Measurements from ENCODE around the gene COPS7B. TPM values are rescaled to one million over a fixed set of nuclear protein-coding genes. Genes with fewer than 3 reads are reported as not detected.

The COPS7B gene
- polyA plus RNA-seq, 3 donors = 9.5 to 38.8 (median 11.9) TPM

DNA sequence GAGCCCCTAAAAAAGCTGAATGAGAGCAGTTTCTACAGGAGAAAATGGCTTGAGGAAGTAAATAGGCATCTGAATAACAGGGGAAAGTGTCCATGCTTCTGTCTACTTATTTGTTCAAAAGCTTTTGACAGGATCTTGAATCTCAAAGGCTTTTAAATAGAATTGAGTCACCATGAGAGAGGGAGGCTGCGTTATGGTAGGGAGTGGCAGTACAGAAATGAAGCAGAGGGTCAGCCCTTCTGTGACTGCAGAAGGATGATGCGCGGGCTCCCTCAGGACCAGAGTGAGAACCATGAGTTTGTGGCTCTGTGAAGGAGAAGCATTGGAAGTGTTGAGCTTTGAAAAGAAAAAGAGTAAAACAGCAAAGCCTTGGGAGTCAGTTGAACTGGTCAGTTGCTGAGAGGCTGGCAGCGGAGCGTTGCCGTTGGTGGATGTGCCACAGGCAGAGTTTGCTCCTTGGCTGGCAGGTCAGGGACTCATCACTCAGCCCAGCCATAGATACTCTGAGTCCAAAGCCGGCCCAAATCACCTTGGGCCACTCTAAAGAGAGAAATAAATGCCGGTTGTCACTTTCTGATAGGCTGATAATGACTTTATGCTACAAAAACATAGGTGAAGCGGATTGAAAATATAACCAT lies 17.4 kb downstream of the COPS7B start:
- Mint-ChIP-seq H3K27ac (peak overlapping the region in 1 of 7 donors; percentile 11), H3K36me3 (peaks cover 69 to 86% of the 10 kb centered on the region in 2 donors), H3K27me3 (ENCODE audit: low read depth in 3 of 3) (no peaks in the 10 kb centered on the region), H3K4me3 (no peak overlapping the region), H3K4me1 (no peaks in the 10 kb centered on the region), H3K9me3 (no peaks in the 10 kb centered on the region)
- 98% methylated on average over 6 of the region's 9 CpGs for WGBS (ENCODE audit: insufficient coverage)
- Histone ChIP-seq H3K79me2 (ENCODE audit: insufficient read depth, low read length) (no peaks in the 10 kb centered on the region), H3K9me3 (replicated peaks in 1 of 2; ENCODE audit: control insufficient read depth in 1 of 2, insufficient read depth in 1 of 2, low read length in 2 of 2) (no peaks in the 10 kb centered on the region), H2AFZ (ENCODE audit: insufficient read depth, low read depth, low read length, poor library complexity, severe bottlenecking) (no peak overlapping the region), H3K4me1 (ENCODE audit: control insufficient read depth in 1 of 2, insufficient read depth in 2 of 2, low read length in 2 of 2) (no peaks in the 10 kb centered on the region), H3K4me2 (replicated peaks; ENCODE audit: extremely low read depth, low read length, poor library complexity, severe bottlenecking) (no peak overlapping the region), H3K36me3 (replicated peaks in 1 of 2; ENCODE audit: control insufficient read depth in 1 of 2, insufficient read depth in 2 of 2, low read length in 2 of 2) (peaks cover 71 to 97% of the 10 kb centered on the region in 2 donors), H4K20me1 (ENCODE audit: insufficient read depth, low read length) (no peaks in the 10 kb centered on the region), H3K9ac (ENCODE audit: insufficient read depth, low read length, poor library complexity, severe bottlenecking) (no peak overlapping the region), H3K4me3 (replicated peaks in 1 of 3; ENCODE audit: low read depth in 2 of 3, low read length in 3 of 3) (no peak overlapping the region), H3K27me3 (ENCODE audit: control insufficient read depth in 2 of 2, insufficient read depth in 2 of 2, low read length in 2 of 2) (no peaks in the 10 kb centered on the region), H3K27ac (ENCODE audit: low read depth in 1 of 2, low read length in 2 of 2) (no peak overlapping the region)
- no peak for DNase-seq
- intact Hi-C loops (cut with micrococcal nuclease) = no loop called here
- no peak for TF ChIP-seq CTCF (IDR thresholded peaks at IDR 0.05)

DNA sequence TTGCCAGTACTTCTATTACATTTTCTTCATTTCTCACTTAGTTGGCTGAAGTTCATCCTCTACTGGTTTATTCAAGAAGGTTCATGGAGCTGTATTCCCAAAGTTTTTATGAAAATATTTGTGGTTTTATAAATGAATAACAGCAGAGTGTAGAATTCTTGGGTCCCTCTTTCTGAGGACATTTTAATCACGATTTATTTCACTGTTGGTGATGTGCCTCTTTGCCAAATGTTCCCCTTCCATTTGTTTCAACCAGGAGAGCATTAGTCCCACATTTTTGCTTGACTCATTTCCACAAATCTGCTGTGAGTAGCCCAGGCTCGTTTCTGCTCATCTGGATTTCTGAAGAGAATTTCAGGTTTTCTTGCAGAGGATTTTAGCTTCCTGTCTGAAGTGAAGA lies 20.8 kb downstream of the COPS7B start:
- no peak overlapping the region for H3K4me2 ChIP-seq (replicated peaks; ENCODE audit: extremely low read depth, low read length, poor library complexity, severe bottlenecking)
- no peaks in the 10 kb centered on the region for H3K27me3 ChIP-seq (ENCODE audit: control insufficient read depth in 2 of 2, insufficient read depth in 2 of 2, low read length in 2 of 2)
- H2AFZ ChIP-seq (ENCODE audit: insufficient read depth, low read depth, low read length, poor library complexity, severe bottlenecking) = no peak overlapping the region
- H4K20me1 ChIP-seq (ENCODE audit: insufficient read depth, low read length) = no peaks in the 10 kb centered on the region
- DNase-seq = no peak
- no peaks in the 10 kb centered on the region for H3K9me3 Mint-ChIP-seq
- no CpG with 5 or more reads among the region's 2 CpGs for WGBS (ENCODE audit: insufficient coverage)
- intact Hi-C loops (cut with micrococcal nuclease) = no loop called here
- H3K36me3 Mint-ChIP-seq = peaks cover 75 to 87% of the 10 kb centered on the region in 2 donors
- no peaks in the 10 kb centered on the region for H3K27me3 Mint-ChIP-seq (ENCODE audit: low read depth in 3 of 3)
- H3K9ac ChIP-seq (ENCODE audit: insufficient read depth, low read length, poor library complexity, severe bottlenecking) = no peak overlapping the region
- H3K36me3 ChIP-seq (replicated peaks in 1 of 2; ENCODE audit: control insufficient read depth in 1 of 2, insufficient read depth in 2 of 2, low read length in 2 of 2) = peaks cover 65 to 97% of the 10 kb centered on the region in 2 donors
- TF ChIP-seq CTCF (IDR thresholded peaks at IDR 0.05) = no peak
- no peak overlapping the region for H3K4me3 Mint-ChIP-seq
- no peak overlapping the region for H3K4me3 ChIP-seq (replicated peaks in 1 of 3; ENCODE audit: low read depth in 2 of 3, low read length in 3 of 3)
- H3K79me2 ChIP-seq (ENCODE audit: insufficient read depth, low read length) = no peaks in the 10 kb centered on the region
- no peaks in the 10 kb centered on the region for H3K4me1 Mint-ChIP-seq
- no peak overlapping the region for H3K27ac ChIP-seq (ENCODE audit: low read depth in 1 of 2, low read length in 2 of 2)
- H3K9me3 ChIP-seq (replicated peaks in 1 of 2; ENCODE audit: control insufficient read depth in 1 of 2, insufficient read depth in 1 of 2, low read length in 2 of 2) = no peaks in the 10 kb centered on the region
- H3K4me1 ChIP-seq (ENCODE audit: control insufficient read depth in 1 of 2, insufficient read depth in 2 of 2, low read length in 2 of 2) = no peaks in the 10 kb centered on the region
- peak overlapping the region in 1 of 7 donors; percentile 66 for H3K27ac Mint-ChIP-seq

Measured in CD14-positive monocyte (primary cell).